Neuronal stem cell (in vitro differentiated cells): ENCODE results near the gene GDF7.

ENCODE experiments used
- DNase-seq: peaks from one replicate; pipeline ENCODE4 v3.0.0-alpha.2; 2013; ENCODE audit warnings: low spot score
- H2AFZ ChIP-seq: one replicate; pipeline ENCODE4 v1.6.1; 2013; ENCODE audit warnings: mild to moderate bottlenecking, low read length, inconsistent platforms
- H2AK5ac ChIP-seq: 2 replicates; pipeline ENCODE4 v1.6.1; 2013; ENCODE audit warnings: low read depth, mild to moderate bottlenecking, inconsistent platforms, low read length, moderate library complexity, mixed read lengths
- H2BK120ac ChIP-seq: 2 replicates; pipeline ENCODE4 v1.6.1; 2013; ENCODE audit warnings: low read depth, mild to moderate bottlenecking, inconsistent platforms, low read length, moderate library complexity, mixed read lengths
- H2BK12ac ChIP-seq: one replicate; pipeline ENCODE4 v1.6.1; 2013; ENCODE audit warnings: low read length, inconsistent platforms
- H2BK15ac ChIP-seq: 2 replicates; pipeline ENCODE4 v1.6.1; 2013; ENCODE audit warnings: mild to moderate bottlenecking, low read length, inconsistent platforms, mixed read lengths
- H2BK5ac ChIP-seq: one replicate; pipeline ENCODE4 v1.6.1; 2013; ENCODE audit warnings: inconsistent platforms, mild to moderate bottlenecking, low read length, moderate library complexity
- H3K14ac ChIP-seq: one replicate; pipeline ENCODE4 v1.6.1; 2013; ENCODE audit warnings: low read length, inconsistent platforms
- H3K18ac ChIP-seq: 2 replicates; pipeline ENCODE4 v1.6.1; 2013; ENCODE audit warnings: low read length, inconsistent platforms
- H3K23ac ChIP-seq: 2 replicates; pipeline ENCODE4 v1.6.1; 2013; ENCODE audit warnings: low read depth, mild to moderate bottlenecking, mixed read lengths, low read length, inconsistent platforms; ENCODE audit not compliant: poor library complexity
- H3K27ac ChIP-seq: replicated peaks from 3 replicates; pipeline ENCODE4 v1.5.1; 2013; ENCODE audit warnings: low read length, inconsistent platforms
- H3K27me3 ChIP-seq, 3 experiments: 2 replicates each; pipeline ENCODE4 v1.6.1; 2013; ENCODE audit warnings: low read length in 3 of 3, mild to moderate bottlenecking in 2 of 3, inconsistent platforms in 1 of 3, low read depth in 1 of 3, mixed read lengths in 1 of 3, moderate library complexity in 1 of 3; ENCODE audit not compliant: control insufficient read depth in 3 of 3, insufficient read depth in 3 of 3
- H3K36me3 ChIP-seq, 2 donors: replicated peaks in 1 of 2; 2 replicates each; pipeline ENCODE4 v1.6.1; 2013; ENCODE audit warnings: low read length in 2 of 2; ENCODE audit not compliant: control insufficient read depth in 2 of 2, insufficient read depth in 2 of 2
- H3K4ac ChIP-seq: 2 replicates; pipeline ENCODE4 v1.6.1; 2013; ENCODE audit warnings: inconsistent platforms, mild to moderate bottlenecking, low read length, moderate library complexity
- H3K4me1 ChIP-seq, 2 donors: 1 replicate in 1 of 2; 2 replicates in 1 of 2; pipeline ENCODE4 v1.6.1; 2013; ENCODE audit warnings: low read length in 2 of 2, low read depth in 1 of 2; ENCODE audit not compliant: control insufficient read depth in 2 of 2, insufficient read depth in 1 of 2
- H3K4me2 ChIP-seq: one replicate; pipeline ENCODE4 v1.6.1; 2013; ENCODE audit warnings: mild to moderate bottlenecking, low read length, inconsistent platforms; ENCODE audit not compliant: insufficient read depth, poor library complexity, severe bottlenecking
- H3K4me3 ChIP-seq, 2 donors: 2 replicates each; pipeline ENCODE4 v1.5.1; 2013; ENCODE audit warnings: low read length in 2 of 2, mild to moderate bottlenecking in 2 of 2, inconsistent platforms in 1 of 2, moderate library complexity in 1 of 2
- H3K79me1 ChIP-seq: one replicate; pipeline ENCODE4 v1.6.1; 2013; ENCODE audit warnings: low read depth, mild to moderate bottlenecking, inconsistent platforms, low read length, moderate library complexity
- H3K9ac ChIP-seq: one replicate; pipeline ENCODE4 v1.6.1; 2013; ENCODE audit warnings: mild to moderate bottlenecking, low read depth, low read length, inconsistent platforms; ENCODE audit not compliant: poor library complexity
- H3K9me3 ChIP-seq, 2 donors: replicated peaks in 1 of 2; 2 replicates each; pipeline versions ENCODE3 to v1.6.1; 2013; ENCODE audit warnings: low read length in 2 of 2, mild to moderate bottlenecking in 2 of 2, inconsistent platforms in 1 of 2, low read depth in 1 of 2, mixed read lengths in 1 of 2, moderate library complexity in 1 of 2; ENCODE audit not compliant: control insufficient read depth in 2 of 2, insufficient read depth in 1 of 2
- H4K8ac ChIP-seq: one replicate; pipeline ENCODE4 v1.6.1; 2013; ENCODE audit warnings: low read depth, mild to moderate bottlenecking, inconsistent platforms, low read length, moderate library complexity
- H4K91ac ChIP-seq: one replicate; pipeline ENCODE4 v1.6.1; 2013; ENCODE audit warnings: low read length, low read depth, mild to moderate bottlenecking, inconsistent platforms; ENCODE audit not compliant: poor library complexity
- WGBS, 2 donors: extraction: QIAGEN DNeasy Blood & Tissue Kit; methylation state at CpG; one replicate each; pipeline ENCODE4 v1.1.7; 2013; ENCODE audit warnings: missing lambda C conversion rate in 2 of 2, mixed read lengths in 1 of 2; ENCODE audit not compliant: insufficient read length in 2 of 2, insufficient replicate concordance in 1 of 2; ENCODE audit errors: extremely low coverage in 2 of 2; 5-methylcytosine and 5-hydroxymethylcytosine counted together

GDF7 gene

DNA sequence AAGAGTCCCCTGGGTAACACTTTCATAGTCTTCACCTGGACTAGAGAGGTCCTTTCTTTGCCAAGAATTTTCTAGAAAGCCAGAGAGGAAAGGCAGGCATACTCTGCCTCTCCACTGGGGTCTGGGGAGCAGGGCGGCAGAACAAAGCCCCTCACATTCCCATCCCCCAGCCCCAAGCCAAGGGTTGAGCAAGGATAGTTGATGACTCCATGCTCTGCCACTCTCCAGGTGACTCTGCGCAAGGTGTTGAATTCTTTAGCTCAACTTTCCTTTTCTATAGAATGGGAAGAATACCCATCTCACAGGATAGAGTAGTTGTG lies 2.9 kb upstream of the GDF7 start:
- Histone ChIP-seq H2BK12ac (no peak overlapping the region), H3K9ac (no peak overlapping the region), H3K14ac (no peak overlapping the region), H2BK15ac (no peak overlapping the region), H3K27me3 (peaks cover 38 to 82% (median 74%) of the 10 kb centered on the region in 3 experiments), H2AFZ (no peak overlapping the region), H3K18ac (no peak overlapping the region), H2BK5ac (no peak overlapping the region), H3K4me1 (peaks cover 4 to 19% of the 10 kb centered on the region in 2 donors), H3K4me2 (no peak overlapping the region), H3K27ac (no peak overlapping the region), H3K4ac (no peak overlapping the region), H3K36me3 (no peaks in the 10 kb centered on the region), H4K8ac (no peak overlapping the region), H3K23ac (no peak overlapping the region), H3K4me3 (no peak overlapping the region), H2BK120ac (no peak overlapping the region), H3K79me1 (no peaks in the 10 kb centered on the region), H4K91ac (no peak overlapping the region), H3K9me3 (no peaks in the 10 kb centered on the region), H2AK5ac (no peak overlapping the region)
- DNase-seq, result no peak
- no CpG with 5 or more reads among the region's 2 CpGs for WGBS, 2 donors

DNA sequence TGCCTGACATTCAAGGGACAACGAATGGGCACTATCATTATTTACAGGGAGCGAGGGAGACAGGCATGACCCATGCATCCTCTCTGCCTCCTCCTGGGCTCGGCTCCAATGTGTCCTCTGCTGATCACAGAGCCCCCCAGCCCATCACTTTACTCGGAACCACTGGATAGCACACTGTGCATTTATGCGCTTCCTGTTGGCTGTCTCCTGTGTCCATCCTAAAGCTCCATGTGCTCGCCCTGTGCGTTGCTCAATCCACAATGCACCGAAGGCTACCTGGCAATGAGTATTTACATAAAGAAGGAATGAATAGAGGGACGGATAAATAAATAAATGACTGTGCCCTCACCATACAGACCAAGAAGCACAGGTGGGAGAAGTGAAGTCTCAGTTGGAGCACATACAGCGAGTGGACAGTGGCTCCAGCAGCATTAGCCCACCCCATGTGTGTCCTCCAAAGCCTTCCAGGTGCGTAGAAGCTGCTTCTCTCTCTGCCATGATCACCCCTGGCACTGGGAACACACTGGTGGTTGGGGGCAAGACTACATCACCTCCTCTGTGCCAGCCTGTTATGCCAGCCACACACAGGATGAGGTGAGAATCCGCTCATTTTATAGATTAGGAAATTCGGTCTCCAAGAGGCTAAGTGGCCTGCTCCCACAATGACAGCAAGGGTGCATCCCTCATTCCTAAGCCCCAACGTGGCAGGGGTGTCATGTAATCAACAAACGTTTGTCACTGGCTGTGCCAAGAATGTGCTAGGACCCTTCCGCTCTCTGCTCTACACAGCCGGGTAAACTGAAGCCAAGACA lies 2.3 kb upstream of the GDF7 start:
- H3K27me3 ChIP-seq, result peaks cover 44 to 81% (median 80%) of the 10 kb centered on the region in 3 experiments
- H3K4me1 ChIP-seq, result peaks cover 6 to 19% of the 10 kb centered on the region in 2 donors
- WGBS, 2 donors, result no CpG with 5 or more reads among the region's 17 CpGs
- H2BK120ac ChIP-seq, result no peak overlapping the region
- H2AK5ac ChIP-seq, result no peak overlapping the region
- H3K9me3 ChIP-seq, result peaks cover 0 to under 1% of the 10 kb centered on the region in 2 donors
- H2AFZ ChIP-seq, result no peak overlapping the region
- no peaks in the 10 kb centered on the region for H3K79me1 ChIP-seq
- no peak overlapping the region for H4K8ac ChIP-seq
- no peak overlapping the region for H3K4ac ChIP-seq
- H3K27ac ChIP-seq, result no peak overlapping the region
- no peak overlapping the region for H2BK15ac ChIP-seq
- no peaks in the 10 kb centered on the region for H3K36me3 ChIP-seq
- no peak overlapping the region for H3K9ac ChIP-seq
- H2BK5ac ChIP-seq, result no peak overlapping the region
- DNase-seq, result no peak
- H3K18ac ChIP-seq, result no peak overlapping the region
- H3K14ac ChIP-seq, result no peak overlapping the region
- no peak overlapping the region for H3K4me2 ChIP-seq
- no peak overlapping the region for H3K4me3 ChIP-seq
- H4K91ac ChIP-seq, result no peak overlapping the region
- H3K23ac ChIP-seq, result no peak overlapping the region
- no peak overlapping the region for H2BK12ac ChIP-seq

DNA sequence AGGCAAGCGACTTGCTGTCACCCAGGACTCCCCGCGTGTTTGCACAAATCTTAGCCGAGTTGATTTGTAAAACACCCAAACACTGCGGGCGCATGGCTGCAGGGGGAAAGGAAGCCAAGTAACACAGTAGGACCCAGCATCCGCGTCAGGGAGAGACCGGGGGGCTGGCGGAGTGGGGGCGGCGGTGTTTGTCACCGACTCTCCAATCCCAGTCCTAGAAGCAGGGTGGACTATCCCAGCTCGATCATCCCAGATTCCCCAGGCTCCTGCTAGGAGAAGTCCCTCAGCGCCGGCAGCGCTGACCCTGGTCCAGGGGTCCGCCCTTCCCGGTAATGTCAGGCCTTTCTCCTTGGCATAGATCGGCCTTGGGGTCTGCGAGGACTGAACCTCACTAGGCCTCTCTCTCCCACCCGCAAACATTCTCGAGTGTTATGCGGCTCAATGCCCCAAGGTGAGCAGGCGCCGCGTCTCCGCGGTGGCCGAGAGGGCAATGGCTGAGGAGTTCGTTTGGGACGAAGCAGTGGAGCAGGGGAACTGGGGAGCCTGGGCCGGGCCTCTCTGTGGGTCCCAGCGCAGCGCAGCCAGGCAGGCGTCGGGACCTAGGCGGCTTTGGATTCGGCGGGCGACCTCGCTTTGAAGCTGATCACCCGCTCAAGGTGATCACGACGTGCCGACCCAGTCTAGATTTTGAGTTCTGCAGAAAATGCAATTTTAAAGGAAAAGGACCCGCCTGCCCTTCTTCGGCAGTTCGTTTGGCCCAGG lies 1.5 kb upstream of the GDF7 start:
- Histone ChIP-seq H3K14ac (no peak overlapping the region), H3K79me1 (no peaks in the 10 kb centered on the region), H3K4ac (no peak overlapping the region), H3K23ac (no peak overlapping the region), H2BK12ac (no peak overlapping the region), H3K27ac (no peak overlapping the region), H2BK120ac (no peak overlapping the region), H2BK5ac (no peak overlapping the region), H2AK5ac (no peak overlapping the region), H3K27me3 (peaks cover 52 to 87% (median 73%) of the 10 kb centered on the region in 3 experiments), H3K9me3 (peaks cover 0 to 2% of the 10 kb centered on the region in 2 donors), H3K4me1 (peaks cover 8 to 19% of the 10 kb centered on the region in 2 donors), H3K36me3 (no peaks in the 10 kb centered on the region), H4K8ac (no peak overlapping the region), H3K18ac (no peak overlapping the region), H2BK15ac (no peak overlapping the region), H3K4me3 (peak overlapping the region; percentile 60 to 63), H3K9ac (no peak overlapping the region), H2AFZ (peak overlapping the region; percentile 99), H3K4me2 (peak overlapping the region; percentile 79), H4K91ac (no peak overlapping the region)
- whole genome bisulfite sequencing, 2 donors, result no CpG with 5 or more reads among the region's 49 CpGs
- DNase-seq, result no peak

DNA sequence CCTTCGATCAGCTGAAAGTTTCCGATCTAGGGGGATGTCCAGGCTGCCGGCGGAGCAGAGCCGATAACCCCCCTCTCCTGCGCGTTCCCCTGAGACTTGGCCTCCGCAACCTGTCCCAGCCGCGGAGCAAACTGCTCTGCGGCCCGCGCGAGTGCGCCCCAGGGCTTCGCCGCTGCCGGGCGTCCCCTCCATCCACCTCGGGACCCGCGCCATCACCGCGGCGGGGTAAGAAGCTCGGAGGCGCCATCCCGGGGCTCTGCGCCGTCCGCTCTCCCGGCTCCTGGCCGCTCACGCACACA lies 990 bp upstream of the GDF7 start:
- no peak overlapping the region for H3K14ac ChIP-seq
- H3K18ac ChIP-seq, result no peak overlapping the region
- H3K27ac ChIP-seq, result no peak overlapping the region
- H3K4ac ChIP-seq, result no peak overlapping the region
- no peaks in the 10 kb centered on the region for H3K79me1 ChIP-seq
- peak overlapping the region; percentile 79 for H3K4me2 ChIP-seq
- no peak overlapping the region for H2BK5ac ChIP-seq
- H3K4me3 ChIP-seq, result peak overlapping the region; percentile 63 to 73
- H2BK12ac ChIP-seq, result no peak overlapping the region
- H2BK120ac ChIP-seq, result no peak overlapping the region
- no peak overlapping the region for H3K23ac ChIP-seq
- peak overlapping the region; percentile 44 for H3K9ac ChIP-seq
- peaks cover 0 to 4% of the 10 kb centered on the region in 2 donors for H3K9me3 ChIP-seq
- DNase-seq, result no peak
- peak overlapping the region; percentile 99 for H2AFZ ChIP-seq
- no peak overlapping the region for H4K91ac ChIP-seq
- no peaks in the 10 kb centered on the region for H3K36me3 ChIP-seq
- no CpG with 5 or more reads among the region's 34 CpGs for WGBS, 2 donors
- no peak overlapping the region for H2BK15ac ChIP-seq
- H3K4me1 ChIP-seq, result peaks cover 8 to 19% of the 10 kb centered on the region in 2 donors
- peaks cover 57 to 89% (median 69%) of the 10 kb centered on the region in 3 experiments for H3K27me3 ChIP-seq
- no peak overlapping the region for H4K8ac ChIP-seq
- H2AK5ac ChIP-seq, result no peak overlapping the region
